Activated naive CD4-positive, alpha-beta T cell treated with anti-CD3 and anti-CD28 coated beads for 36 hours (primary cell): ENCODE results near the gene TAS2R1. TPM values are rescaled to one million over a fixed set of nuclear protein-coding genes. Genes with fewer than 3 reads are reported as not detected.

ENCODE experiments used
- CTCF ChIA-PET: fragments of 350-600 bp; sonication (Branson Sonifier 250); formaldehyde crosslinking; loops from one replicate; lab custom pipeline; 2021; ENCODE audit warnings: antibody characterized with exemption; lab: Charles Lee
- DNase-seq: peaks from one replicate; pipeline ENCODE4 v3.0.0-alpha.2; 2020
- H3K27ac Mint-ChIP-seq: one replicate; pipeline ENCODE4 v1.8.0; 2021; ENCODE audit warnings: mild to moderate bottlenecking, mixed read lengths
- H3K27me3 Mint-ChIP-seq: one replicate; pipeline ENCODE4 v1.8.0; 2021; ENCODE audit warnings: low read depth, mixed read lengths
- H3K36me3 Mint-ChIP-seq: one replicate; pipeline ENCODE4 v1.8.0; 2021; ENCODE audit warnings: low read depth, mixed read lengths
- H3K4me1 Mint-ChIP-seq: one replicate; pipeline ENCODE4 v1.8.0; 2021; ENCODE audit warnings: low read depth, mixed read lengths
- H3K4me3 Mint-ChIP-seq: one replicate; pipeline ENCODE4 v1.8.0; 2021; ENCODE audit warnings: mild to moderate bottlenecking, moderate library complexity, mixed read lengths
- H3K9me3 Mint-ChIP-seq: one replicate; pipeline ENCODE4 v1.8.0; 2021; ENCODE audit warnings: mixed read lengths
- intact Hi-C: fragments of 100-400 bp; cut with micrococcal nuclease; formaldehyde crosslinking; loops from one replicate; pipeline ENCODE4 v1.15.1; 2023
- total RNA-seq, 2 experiments: library from RNA; stranded (reverse); gene quantifications; one replicate each; pipeline ENCODE4 v1.2.3, GENCODE V29; 2021

TAS2R1 gene, protein sequence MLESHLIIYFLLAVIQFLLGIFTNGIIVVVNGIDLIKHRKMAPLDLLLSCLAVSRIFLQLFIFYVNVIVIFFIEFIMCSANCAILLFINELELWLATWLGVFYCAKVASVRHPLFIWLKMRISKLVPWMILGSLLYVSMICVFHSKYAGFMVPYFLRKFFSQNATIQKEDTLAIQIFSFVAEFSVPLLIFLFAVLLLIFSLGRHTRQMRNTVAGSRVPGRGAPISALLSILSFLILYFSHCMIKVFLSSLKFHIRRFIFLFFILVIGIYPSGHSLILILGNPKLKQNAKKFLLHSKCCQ
- not detected for total RNA-seq

GRCh38 chr5:9630251-9630650 lies at the start of gene TAS2R1:
TSS of gene TAS2R1 (minus strand) at chr5:9630351. CDS start at chr5:9630032, 319 bp downstream.
- CTCF ChIA-PET = interaction anchor here (0.6 kb wide), 1 partner anchor 515 kb away, joined by 3 read pairs; no protein-coding TSS in a partner anchor
- Mint-ChIP-seq H3K27ac (no peak within 1 kb of the TSS), H3K36me3 (no peaks in the 10 kb centered on the region), H3K4me3 (no peak within 1 kb of the TSS), H3K4me1 (no peaks in the 10 kb centered on the region), H3K9me3 (peaks cover 12% of the 10 kb centered on the region), H3K27me3 (peaks cover 2% of the 10 kb centered on the region)
- no peak for DNase-seq
- intact Hi-C loops = no loop called here

GRCh38 chr5:9670371-9670770 lies 40.2 kb upstream of the TAS2R1 start:
- CTCF ChIA-PET = no interaction called here

GRCh38 chr5:9667906-9668305 lies 37.8 kb upstream of the TAS2R1 start:
- Mint-ChIP-seq H3K4me1 (no peaks in the 10 kb centered on the region), H3K27me3 (no peaks in the 10 kb centered on the region), H3K27ac (no peak overlapping the region), H3K9me3 (peaks cover 4% of the 10 kb centered on the region), H3K4me3 (no peak overlapping the region), H3K36me3 (no peaks in the 10 kb centered on the region)
- CTCF ChIA-PET = no interaction called here
- intact Hi-C loops = no loop called here
- DNase-seq = no peak

More at GRCh38 chr5:9670371-9670770, 40.2 kb upstream of the TAS2R1 start:
- no peak overlapping the region for H3K27ac Mint-ChIP-seq
- no peak for DNase-seq
- H3K36me3 Mint-ChIP-seq = no peaks in the 10 kb centered on the region
- intact Hi-C loops = no loop called here
- H3K4me1 Mint-ChIP-seq = no peaks in the 10 kb centered on the region
- no peak overlapping the region for H3K4me3 Mint-ChIP-seq
- no peaks in the 10 kb centered on the region for H3K27me3 Mint-ChIP-seq
- peaks cover 4% of the 10 kb centered on the region for H3K9me3 Mint-ChIP-seq

DNA sequence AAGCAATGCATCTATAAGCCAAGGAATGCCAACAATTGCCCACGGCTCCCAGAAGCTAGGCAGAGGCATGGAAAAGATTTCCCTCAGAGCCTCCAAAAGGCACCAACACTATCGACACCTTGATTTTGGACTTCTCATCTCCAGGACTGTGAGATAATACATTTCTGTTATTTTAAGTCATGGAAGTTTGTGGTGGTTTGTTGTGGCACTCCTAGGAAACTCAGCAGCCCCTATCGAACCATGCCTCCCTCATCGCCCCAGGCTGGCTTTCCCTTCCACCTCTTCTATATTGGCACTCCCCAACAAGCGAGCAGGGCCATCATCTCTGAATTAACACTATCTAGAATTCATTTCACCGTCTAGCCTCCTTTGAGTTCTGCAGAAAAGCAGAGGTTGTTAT lies 33.7 kb upstream of the TAS2R1 start:
- intact Hi-C loops = no loop called here
- no peaks in the 10 kb centered on the region for H3K36me3 Mint-ChIP-seq

GRCh38 chr5:9661316-9662015 lies 31.3 kb upstream of the TAS2R1 start:
- Mint-ChIP-seq H3K4me1 (no peaks in the 10 kb centered on the region), H3K27ac (no peak overlapping the region), H3K36me3 (no peaks in the 10 kb centered on the region), H3K9me3 (no peaks in the 10 kb centered on the region), H3K4me3 (no peak overlapping the region), H3K27me3 (no peaks in the 10 kb centered on the region)
- CTCF ChIA-PET = no interaction called here
- no peak for DNase-seq
- intact Hi-C loops = no loop called here

More for the DNA sequence above, 33.7 kb upstream of the TAS2R1 start:
- Mint-ChIP-seq H3K4me1 (no peaks in the 10 kb centered on the region), H3K27me3 (no peaks in the 10 kb centered on the region), H3K4me3 (no peak overlapping the region), H3K9me3 (no peaks in the 10 kb centered on the region), H3K27ac (no peak overlapping the region)
- CTCF ChIA-PET = no interaction called here
- no peak for DNase-seq

- H3K4me3 Mint-ChIP-seq = no peak overlapping the region
- no peak overlapping the region for H3K27ac Mint-ChIP-seq
- no peaks in the 10 kb centered on the region for H3K9me3 Mint-ChIP-seq
- intact Hi-C loops = no loop called here
- H3K4me1 Mint-ChIP-seq = no peaks in the 10 kb centered on the region
- H3K27me3 Mint-ChIP-seq = no peaks in the 10 kb centered on the region
- no peak for DNase-seq
- CTCF ChIA-PET = no interaction called here
- H3K36me3 Mint-ChIP-seq = no peaks in the 10 kb centered on the region
Observed at GRCh38 chr5:9658706-9659105, 28.6 kb upstream of the TAS2R1 start.

DNA sequence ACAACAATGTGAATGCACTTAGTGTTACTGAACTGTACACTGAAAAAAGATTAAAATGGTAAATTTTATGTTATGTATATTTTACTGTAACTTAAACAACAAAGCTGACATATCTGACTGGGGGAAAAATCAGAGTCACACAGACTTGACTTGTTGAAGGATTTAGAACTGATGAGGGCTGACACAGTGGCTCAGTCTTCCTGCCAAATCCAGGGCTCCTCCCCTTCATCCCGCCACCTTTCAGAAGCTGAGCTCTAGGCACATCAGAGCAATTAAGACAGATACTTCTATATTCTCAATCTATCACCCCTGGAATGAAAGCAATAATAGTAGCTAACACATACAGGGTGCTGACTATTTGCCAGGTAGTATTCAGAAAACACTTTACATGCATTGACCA lies 27.7 kb upstream of the TAS2R1 start:
- H3K9me3 Mint-ChIP-seq = peaks cover 2% of the 10 kb centered on the region
- intact Hi-C loops = no loop called here

GRCh38 chr5:9655641-9656040 lies 25.5 kb upstream of the TAS2R1 start:
- intact Hi-C loops = no loop called here
- H3K27me3 Mint-ChIP-seq = no peaks in the 10 kb centered on the region
- no peak overlapping the region for H3K27ac Mint-ChIP-seq
- CTCF ChIA-PET = no interaction called here
- peaks cover 2% of the 10 kb centered on the region for H3K9me3 Mint-ChIP-seq
- H3K4me3 Mint-ChIP-seq = no peak overlapping the region
- no peaks in the 10 kb centered on the region for H3K4me1 Mint-ChIP-seq
- H3K36me3 Mint-ChIP-seq = no peaks in the 10 kb centered on the region
- no peak for DNase-seq

More for the DNA sequence above, 27.7 kb upstream of the TAS2R1 start:
- no peaks in the 10 kb centered on the region for H3K27me3 Mint-ChIP-seq
- no peak overlapping the region for H3K4me3 Mint-ChIP-seq
- DNase-seq = no peak
- H3K36me3 Mint-ChIP-seq = no peaks in the 10 kb centered on the region
- CTCF ChIA-PET = no interaction called here
- H3K27ac Mint-ChIP-seq = no peak overlapping the region
- H3K4me1 Mint-ChIP-seq = no peaks in the 10 kb centered on the region

- CTCF ChIA-PET = interaction anchor here (0.6 kb wide), 1 partner anchor 11 kb away, joined by 3 read pairs; no protein-coding TSS in a partner anchor
- Mint-ChIP-seq H3K27me3 (no peaks in the 10 kb centered on the region), H3K27ac (no peak overlapping the region), H3K36me3 (no peaks in the 10 kb centered on the region), H3K9me3 (peaks cover 2% of the 10 kb centered on the region), H3K4me3 (no peak overlapping the region), H3K4me1 (no peaks in the 10 kb centered on the region)
- intact Hi-C loops = no loop called here
- DNase-seq = no peak
Observed at GRCh38 chr5:9654886-9655285, 24.7 kb upstream of the TAS2R1 start.

DNA sequence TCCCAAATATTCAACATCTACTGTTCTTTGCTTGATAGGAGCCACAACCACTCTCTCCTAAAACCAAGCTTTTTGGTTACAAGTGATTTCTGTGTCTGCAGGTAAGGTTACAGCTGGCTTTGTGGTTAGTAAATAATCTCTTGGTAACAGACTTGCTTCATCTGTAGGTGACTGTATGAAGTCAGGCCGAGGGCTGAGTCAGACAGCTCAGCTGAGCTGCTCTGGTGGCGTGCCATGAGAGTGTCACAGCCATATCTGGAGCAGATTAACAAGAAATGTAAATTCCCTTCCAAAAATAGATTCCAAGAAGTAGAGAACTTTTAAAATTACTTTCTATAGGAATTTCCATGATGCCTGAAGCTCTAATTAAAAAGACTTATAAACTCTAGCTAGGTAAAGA lies 23.7 kb upstream of the TAS2R1 start:
- no peak overlapping the region for H3K4me3 Mint-ChIP-seq
- DNase-seq = no peak
- no peak overlapping the region for H3K27ac Mint-ChIP-seq
- H3K36me3 Mint-ChIP-seq = no peaks in the 10 kb centered on the region
- CTCF ChIA-PET = no interaction called here
- peaks cover 2% of the 10 kb centered on the region for H3K9me3 Mint-ChIP-seq
- H3K27me3 Mint-ChIP-seq = no peaks in the 10 kb centered on the region
- intact Hi-C loops = no loop called here
- H3K4me1 Mint-ChIP-seq = no peaks in the 10 kb centered on the region

DNA sequence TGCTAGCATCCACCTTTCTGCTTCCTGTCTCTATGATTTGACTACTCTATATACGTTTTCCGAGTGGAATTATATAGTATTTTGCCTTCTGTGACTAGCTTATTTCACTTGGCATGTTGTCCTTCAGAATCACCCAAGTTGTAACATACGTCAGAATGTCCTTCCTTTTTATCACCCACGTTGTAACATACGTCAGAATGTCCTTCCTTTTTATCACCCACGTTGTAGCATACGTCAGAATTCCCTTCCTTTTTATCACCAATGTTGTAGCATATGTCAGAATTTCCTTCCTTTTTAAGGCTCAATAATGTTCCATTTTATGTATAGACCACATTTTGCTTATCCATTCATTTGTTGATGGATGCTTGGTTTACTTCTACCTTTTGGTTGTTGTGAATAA lies 22.9 kb upstream of the TAS2R1 start:
- Mint-ChIP-seq H3K27me3 (no peaks in the 10 kb centered on the region), H3K9me3 (peaks cover 2% of the 10 kb centered on the region), H3K36me3 (no peaks in the 10 kb centered on the region), H3K4me1 (no peaks in the 10 kb centered on the region), H3K27ac (no peak overlapping the region), H3K4me3 (no peak overlapping the region)
- intact Hi-C loops = no loop called here
- CTCF ChIA-PET = interaction anchor here (0.6 kb wide), 1 partner anchor 1707 kb away, joined by 3 read pairs; no protein-coding TSS in a partner anchor
- no peak for DNase-seq

DNA sequence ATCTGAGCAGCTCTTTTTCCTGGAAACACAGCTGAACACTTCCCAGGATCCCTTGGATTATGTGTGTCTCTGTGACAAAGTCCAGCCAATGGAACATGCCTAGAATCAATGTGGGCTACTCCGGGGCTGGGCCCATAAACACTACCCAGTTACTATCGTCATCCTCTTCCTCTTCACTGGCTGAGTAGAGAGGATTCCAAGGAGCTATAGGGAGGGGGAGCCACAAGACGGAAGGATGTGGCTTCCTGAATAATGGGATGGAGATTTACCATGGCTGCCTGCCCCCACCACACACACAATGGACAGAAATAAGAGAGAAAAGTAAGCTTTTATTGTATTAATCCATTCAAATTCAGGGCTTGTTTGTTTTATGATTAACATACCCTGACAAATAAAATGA lies 22.1 kb upstream of the TAS2R1 start:
- intact Hi-C loops = no loop called here
- Mint-ChIP-seq H3K27ac (no peak overlapping the region), H3K4me3 (no peak overlapping the region), H3K4me1 (no peaks in the 10 kb centered on the region), H3K36me3 (no peaks in the 10 kb centered on the region), H3K27me3 (no peaks in the 10 kb centered on the region), H3K9me3 (peaks cover 2% of the 10 kb centered on the region)
- no peak for DNase-seq
- CTCF ChIA-PET = no interaction called here

- intact Hi-C loops = no loop called here
- no peak overlapping the region for H3K27ac Mint-ChIP-seq
- no peak overlapping the region for H3K4me3 Mint-ChIP-seq
- no peaks in the 10 kb centered on the region for H3K4me1 Mint-ChIP-seq
- H3K9me3 Mint-ChIP-seq = no peaks in the 10 kb centered on the region
- CTCF ChIA-PET = no interaction called here
- no peaks in the 10 kb centered on the region for H3K36me3 Mint-ChIP-seq
- no peaks in the 10 kb centered on the region for H3K27me3 Mint-ChIP-seq
- no peak for DNase-seq
Observed at GRCh38 chr5:9646843-9647242, 16.7 kb upstream of the TAS2R1 start.
